Measurements from ENCODE around the gene DLGAP1.

Gene DLGAP1

GRCh38 chr18:3864669-3865298 is 590.3 kb downstream of the DLGAP1 start:
- TF ChIP-seq ZNF70 (CRISPR knock-in tag; IDR thresholded peaks at IDR 0.05), result no peak
- no peak for TF ChIP-seq ZFP30 (CRISPR knock-in tag; IDR thresholded peaks at IDR 0.05)
- TF ChIP-seq PPARA (CRISPR knock-in tag; IDR thresholded peaks at IDR 0.05; ENCODE audit: borderline replicate concordance), result no peak
- ATAC-seq, result no peak

- no peak for ATAC-seq
- TF ChIP-seq TCF4 (CRISPR knock-in tag; IDR thresholded peaks at IDR 0.05; ENCODE audit: borderline replicate concordance), result no peak
- TF ChIP-seq TOX (CRISPR knock-in tag; IDR thresholded peaks at IDR 0.05; ENCODE audit: borderline replicate concordance), result no peak
- TF ChIP-seq GLIS3 (CRISPR knock-in tag; IDR thresholded peaks at IDR 0.05), result no peak
- no peak for TF ChIP-seq ZNF8 (CRISPR knock-in tag; IDR thresholded peaks at IDR 0.05)
- no peak for TF ChIP-seq ESRRG (CRISPR knock-in tag; IDR thresholded peaks at IDR 0.05)
- no peak for TF ChIP-seq ARNTL (CRISPR knock-in tag; IDR thresholded peaks at IDR 0.05; ENCODE audit: borderline replicate concordance, low read depth)
- no peak for TF ChIP-seq RARB (CRISPR knock-in tag; IDR thresholded peaks at IDR 0.05)
- no peak for TF ChIP-seq OSR1 (CRISPR knock-in tag; IDR thresholded peaks at IDR 0.05)
- no peak for TF ChIP-seq CREB5 (CRISPR knock-in tag; IDR thresholded peaks at IDR 0.05; ENCODE audit: low read depth)
- no peak for TF ChIP-seq ZNF565 (CRISPR knock-in tag; conservative IDR thresholded peaks at IDR 0.05; ENCODE audit: low read depth)
- TF ChIP-seq SNAI2 (CRISPR knock-in tag; IDR thresholded peaks at IDR 0.05), result no peak
- TF ChIP-seq ZFP30 (CRISPR knock-in tag; IDR thresholded peaks at IDR 0.05), result no peak
- TF ChIP-seq PPARA (CRISPR knock-in tag; IDR thresholded peaks at IDR 0.05; ENCODE audit: borderline replicate concordance), result no peak
- no peak for TF ChIP-seq CSRNP3 (CRISPR knock-in tag; IDR thresholded peaks at IDR 0.05)
- no peak for TF ChIP-seq ZC3H10 (CRISPR knock-in tag; IDR thresholded peaks at IDR 0.05)
- no peak for TF ChIP-seq ZFP3 (CRISPR knock-in tag; IDR thresholded peaks at IDR 0.05)
- TF ChIP-seq BACH2 (CRISPR knock-in tag; IDR thresholded peaks at IDR 0.05; ENCODE audit: borderline replicate concordance), result no peak
- no peak for TF ChIP-seq ISL1 (CRISPR knock-in tag; IDR thresholded peaks at IDR 0.05)
- TF ChIP-seq ZNF70 (CRISPR knock-in tag; IDR thresholded peaks at IDR 0.05), result no peak
- TF ChIP-seq PATZ1 (CRISPR knock-in tag; IDR thresholded peaks at IDR 0.05; ENCODE audit: borderline replicate concordance), result no peak
Measured at GRCh38 chr18:3863593-3863992, 591.5 kb downstream of the DLGAP1 start.

GRCh38 chr18:3863006-3863405 is 592.1 kb downstream of the DLGAP1 start:
- ATAC-seq, result no peak
- TF ChIP-seq RARB (CRISPR knock-in tag; IDR thresholded peaks at IDR 0.05), result no peak
- TF ChIP-seq POU6F1 (CRISPR knock-in tag; IDR thresholded peaks at IDR 0.05; ENCODE audit: borderline replicate concordance, low read depth), result no peak
- no peak for TF ChIP-seq TSHZ2 (CRISPR knock-in tag; IDR thresholded peaks at IDR 0.05)
- TF ChIP-seq CSDC2 (CRISPR knock-in tag; IDR thresholded peaks at IDR 0.05), result no peak
- TF ChIP-seq ZC3H10 (CRISPR knock-in tag; IDR thresholded peaks at IDR 0.05), result no peak
- no peak for TF ChIP-seq ZFP30 (CRISPR knock-in tag; IDR thresholded peaks at IDR 0.05)
- TF ChIP-seq ESRRG (CRISPR knock-in tag; IDR thresholded peaks at IDR 0.05), result no peak

Data from SK-N-SH treated with all-trans-retinoic acid at 6 μM for 48 hours (cell line).